Putamen (tissue), 1 donor: ENCODE measurements around the gene IL18.
A peak's percentile ranks its signal among the peaks of the same experiment; 100 is the strongest.
"Not testable (repeated sequence)": the region's sequence is repeated elsewhere in the genome, so short reads cannot be mapped to it uniquely, and the experiment has no call there.

Source experiments
- DNase-seq: peaks from one replicate; pipeline ENCODE4 v3.0.0-alpha.2; 2016; ENCODE audit warnings: low spot score

The IL18 gene

DNA sequence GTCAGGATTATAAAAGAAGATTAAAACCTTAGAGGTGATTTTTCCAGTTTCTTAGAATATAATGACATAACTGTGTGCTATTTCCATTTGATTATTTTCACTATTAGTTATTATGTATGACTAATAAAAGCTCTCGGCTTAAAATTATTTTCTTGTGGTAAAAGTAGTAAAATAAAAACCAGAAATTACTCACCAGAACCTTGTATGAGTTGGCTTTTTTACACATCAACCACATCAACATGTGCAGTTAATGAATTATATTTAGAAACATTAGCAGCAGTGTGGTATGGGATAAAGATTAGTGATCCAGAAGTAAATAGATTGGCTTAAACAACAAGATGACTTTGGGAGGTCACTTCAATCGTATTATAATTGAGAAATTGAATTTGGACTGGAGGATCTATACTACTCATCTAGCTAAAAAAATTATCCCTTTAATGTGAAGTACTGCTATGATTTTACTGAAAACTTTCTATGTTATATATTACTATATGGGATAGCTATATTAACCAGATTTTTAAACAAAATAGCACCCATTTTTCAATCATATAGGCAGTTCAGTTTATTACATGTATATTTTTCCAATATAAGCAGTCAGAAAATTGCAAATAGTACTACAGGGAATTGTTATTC, 8.6 kb upstream of the IL18 start:
- DNase-seq = no peak

DNA sequence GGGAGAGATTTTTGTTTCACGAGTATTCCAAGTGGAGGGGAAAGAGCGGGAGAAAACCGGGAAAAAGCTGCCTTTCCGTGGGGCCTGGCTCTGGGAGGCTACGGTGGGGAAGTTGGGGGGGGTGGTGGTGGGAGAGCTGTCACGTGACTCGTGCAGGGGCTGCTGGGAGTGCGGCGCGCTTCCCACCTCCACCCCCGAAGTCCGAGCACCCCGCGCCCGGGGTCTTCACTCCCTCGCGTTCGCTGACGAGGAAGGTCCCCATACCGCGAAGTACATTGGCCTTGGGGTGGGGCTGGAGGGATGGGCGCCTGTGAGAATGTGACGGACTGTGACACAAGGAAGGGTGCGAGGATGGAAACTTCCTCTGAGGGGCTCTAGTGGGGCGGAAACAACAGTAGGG, 3.3 kb upstream of the IL18 start, which contains the start of gene TEX12:
Gene TEX12 (plus strand): TSS at position 228 of the 400 bp plus-strand sequence. CDS start 1,897 bp downstream, outside the sequence.
- DNase-seq = no peak

DNA sequence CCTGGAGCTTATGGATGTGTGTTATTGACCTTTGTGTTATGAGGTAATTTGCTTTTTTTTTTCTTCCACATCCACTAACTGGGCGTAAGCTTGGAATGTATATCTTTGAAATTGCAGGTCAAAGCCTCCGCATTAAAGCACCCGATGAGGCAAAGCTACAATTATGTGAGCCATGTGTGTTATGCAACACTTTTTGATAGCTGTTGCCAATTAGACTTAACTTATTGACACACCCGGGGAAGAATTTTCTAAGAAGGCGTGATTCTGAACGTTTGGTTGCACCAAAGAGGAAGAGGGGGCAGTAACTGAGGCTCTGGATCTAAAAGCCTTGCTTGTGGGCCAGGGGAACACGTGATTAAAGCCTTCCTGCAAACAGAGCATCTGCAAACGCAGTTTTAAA, 2.7 kb upstream of the IL18 start:
- DNase-seq = peak; percentile 52

DNA sequence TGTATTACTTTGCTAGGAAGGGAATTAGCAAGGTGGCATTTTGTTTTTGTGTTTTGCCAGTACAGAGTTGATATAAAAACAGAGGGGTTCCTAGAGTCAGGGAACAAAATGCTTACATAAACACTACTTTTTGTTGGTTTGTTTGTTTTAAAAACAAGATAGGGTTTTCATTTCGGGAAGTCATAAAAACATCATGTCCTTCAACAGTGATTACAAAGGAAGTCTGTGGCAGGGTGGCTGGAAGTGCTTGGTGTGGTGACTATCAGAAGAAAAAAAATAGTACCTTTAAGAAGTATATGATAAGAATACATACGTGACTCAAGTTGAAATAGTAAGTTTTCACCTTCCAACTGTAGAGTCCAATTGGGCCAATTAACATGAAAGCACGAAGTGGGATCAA, 1.2 kb upstream of the IL18 start:
- no peak for DNase-seq

DNA sequence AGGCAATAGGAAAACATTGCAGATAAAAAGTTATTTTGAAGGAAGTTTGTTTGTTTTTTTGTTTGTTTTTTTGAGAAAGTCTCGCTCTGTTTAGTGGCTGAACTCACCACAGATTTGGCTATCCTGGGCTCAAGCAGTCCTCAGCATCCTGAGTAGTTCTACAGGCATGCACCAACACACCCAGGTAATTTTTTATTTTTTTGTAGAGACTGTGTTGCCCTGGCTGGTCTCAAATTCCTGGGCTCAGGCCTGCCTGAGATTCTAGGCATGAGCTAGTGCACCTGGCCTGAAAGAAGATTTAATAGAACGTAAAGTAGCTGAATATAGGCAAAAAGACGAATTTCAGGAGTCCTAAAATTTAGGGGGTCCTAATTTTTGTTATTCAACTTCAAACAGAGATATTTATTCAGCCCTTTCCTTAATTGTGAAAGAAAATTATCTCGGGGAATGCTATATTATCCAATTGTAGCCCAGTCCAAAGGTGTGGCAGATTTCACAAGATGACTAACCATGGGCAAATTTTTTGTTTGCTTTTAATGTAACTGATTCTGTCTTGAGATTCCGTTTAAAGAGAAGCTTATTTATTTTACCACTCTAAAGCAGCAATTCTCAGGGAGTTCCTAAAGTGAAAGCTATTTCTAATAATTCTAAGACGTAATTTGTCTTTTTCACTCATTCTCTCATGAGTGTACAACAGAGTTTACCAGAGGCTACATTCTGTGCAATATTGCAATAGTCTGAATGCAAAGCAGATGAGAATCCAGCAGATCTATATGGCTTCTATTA, 940 bp downstream of the IL18 start:
- DNase-seq = no peak

DNA sequence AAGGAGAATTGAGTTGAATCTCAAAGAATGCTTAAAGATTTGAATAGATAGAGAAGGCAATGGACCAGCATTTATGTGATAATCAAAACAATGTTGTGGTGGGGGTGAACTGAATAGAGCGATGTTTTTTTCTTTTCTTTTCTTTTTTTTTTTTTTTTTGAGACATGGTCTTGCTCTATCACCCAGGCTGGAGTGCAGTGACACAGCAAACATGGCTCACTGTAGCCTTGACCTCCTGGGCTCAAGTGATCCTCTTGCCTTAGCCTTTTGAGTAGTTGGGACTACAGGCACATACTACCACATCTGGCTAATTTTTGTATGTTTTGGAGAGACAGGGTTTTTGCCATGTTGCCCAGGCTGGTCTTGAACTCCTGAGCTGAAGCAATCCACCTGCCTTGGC, 1.7 kb downstream of the IL18 start:
- DNase-seq = not testable (repeated sequence)

DNA sequence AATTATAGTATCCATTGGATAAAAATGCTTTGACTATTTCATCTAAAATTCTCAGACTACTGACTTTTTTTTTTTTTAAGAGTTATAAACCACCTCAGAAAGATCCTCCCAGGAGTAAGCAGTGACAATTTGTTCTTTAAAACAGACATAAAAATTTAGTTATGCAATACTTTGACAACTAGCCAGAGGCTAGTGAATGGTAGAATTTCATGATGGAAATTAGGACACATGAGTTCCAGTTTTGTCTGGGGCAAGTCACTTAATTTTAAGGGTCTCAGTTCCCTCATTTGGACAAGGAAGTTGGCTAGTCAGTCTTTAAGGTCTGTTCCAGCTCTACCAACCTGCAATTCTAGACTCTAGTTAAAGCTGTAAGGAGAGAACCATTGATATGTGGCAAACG, 2.9 kb downstream of the IL18 start:
- DNase-seq = no peak

DNA sequence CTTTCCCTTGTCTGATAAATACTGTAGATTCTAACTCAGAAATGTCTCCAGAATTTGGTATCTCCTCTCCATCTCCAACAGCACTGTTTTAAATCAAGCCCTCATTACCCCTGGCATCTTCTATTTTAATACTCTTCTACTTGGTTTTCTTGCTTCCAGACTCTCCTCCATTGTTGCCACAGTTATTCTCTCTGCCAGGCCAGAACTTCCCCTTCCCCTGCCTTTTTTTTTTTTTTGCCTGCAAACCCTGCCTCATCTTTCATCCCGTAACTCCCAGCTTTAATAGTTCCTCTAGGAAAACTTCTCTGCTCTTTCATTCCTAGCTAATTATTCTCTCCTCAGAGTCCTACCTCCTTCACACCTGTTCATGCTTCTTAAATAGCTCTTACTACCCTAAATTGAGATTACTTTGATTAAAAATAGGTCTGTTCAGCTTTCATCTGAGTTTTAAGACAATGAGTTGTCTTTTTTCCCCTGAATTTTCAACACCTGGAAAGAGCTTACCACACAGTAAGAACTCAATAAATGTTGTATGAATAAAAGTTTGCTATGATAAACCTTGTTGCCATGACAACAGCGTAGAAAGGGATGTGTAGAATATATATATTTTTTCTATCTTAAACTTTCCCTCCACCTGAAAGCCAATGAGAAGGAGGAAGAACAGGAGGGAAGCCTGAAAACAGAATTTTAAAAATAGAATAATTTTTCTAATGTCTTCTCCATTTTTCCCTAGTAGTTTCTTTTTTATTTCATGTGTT, 3.6 kb downstream of the IL18 start:
- no peak for DNase-seq

DNA sequence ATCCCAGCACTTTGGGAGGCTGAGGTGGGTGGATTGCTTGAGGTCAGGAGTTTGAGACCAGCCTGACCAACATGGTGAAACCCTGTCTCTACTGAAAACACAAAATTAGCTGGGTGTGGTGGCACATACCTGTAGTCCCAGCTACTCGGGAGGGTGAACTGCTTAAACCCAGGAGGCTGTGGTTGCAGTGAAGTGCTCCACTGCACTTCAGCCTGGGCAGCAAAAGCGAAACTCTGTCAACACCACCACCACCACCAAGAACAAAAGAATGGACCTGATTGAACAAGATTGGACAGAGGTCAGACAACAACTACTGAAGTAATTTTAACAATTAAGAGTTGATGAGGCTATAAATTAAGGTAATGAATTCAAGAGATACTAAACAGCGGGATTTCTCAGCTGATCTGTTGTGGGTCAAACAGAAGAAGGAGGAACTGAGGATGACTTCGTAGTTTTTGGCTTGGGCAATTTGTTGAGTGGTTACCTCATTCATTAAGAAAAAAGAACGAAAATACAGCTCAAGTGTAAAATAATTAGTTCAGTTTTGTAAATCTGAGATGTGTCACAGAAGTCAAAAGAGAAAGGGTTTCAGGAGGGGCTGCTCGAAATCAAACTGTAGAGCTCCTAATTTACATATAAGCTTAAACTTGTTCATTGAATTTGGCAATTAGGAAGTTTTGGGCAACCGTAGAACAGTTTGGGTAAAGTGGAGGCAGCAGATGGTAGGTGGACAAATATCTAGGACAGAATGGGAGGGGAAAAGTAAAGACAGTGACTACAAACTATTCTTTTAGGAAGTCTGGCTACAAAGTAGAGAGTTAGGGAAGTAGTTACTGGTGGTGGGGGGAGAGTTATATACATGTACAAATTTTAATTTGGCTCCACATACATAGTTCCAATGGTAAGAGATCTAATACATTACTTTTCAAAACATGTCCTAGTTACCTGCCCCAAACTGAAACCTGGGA, 4.5 kb downstream of the IL18 start:
- no peak for DNase-seq

DNA sequence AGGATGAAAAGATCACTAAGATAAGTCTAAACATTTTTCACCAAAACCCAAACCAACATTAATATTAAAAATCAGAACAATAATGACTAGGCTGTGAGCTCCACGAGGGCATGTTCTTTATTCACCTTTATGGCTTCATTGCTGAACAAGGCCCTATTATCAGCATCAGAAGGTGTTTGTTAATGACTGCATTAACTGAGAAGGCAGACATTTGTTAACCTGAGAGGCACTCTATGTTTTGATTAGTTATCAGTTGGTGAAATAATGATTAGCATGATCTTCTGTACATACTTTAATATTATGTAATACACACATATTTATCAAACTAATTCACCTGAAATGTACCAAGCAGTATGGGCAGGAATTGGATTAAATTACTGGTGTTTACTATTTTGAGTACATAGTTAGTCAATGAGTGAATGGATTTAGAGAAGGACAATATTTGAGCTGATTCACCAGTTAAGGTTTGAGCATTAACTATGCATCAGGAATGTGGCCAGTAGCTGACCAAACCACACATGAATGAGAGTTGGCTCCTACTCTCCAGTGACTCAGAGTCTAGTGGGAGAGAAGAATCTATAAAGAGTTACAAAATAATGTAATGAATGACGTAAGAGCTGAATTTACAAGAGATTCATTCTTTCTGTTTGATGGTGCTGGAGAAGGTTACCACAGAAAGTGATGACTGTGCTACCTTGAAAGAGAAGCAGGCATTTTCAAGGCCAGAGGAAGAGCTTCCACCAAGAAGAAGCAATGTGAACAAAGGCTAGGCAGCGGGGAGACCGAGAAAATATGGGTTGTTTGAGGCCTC, 6.7 kb downstream of the IL18 start:
- DNase-seq = no peak

DNA sequence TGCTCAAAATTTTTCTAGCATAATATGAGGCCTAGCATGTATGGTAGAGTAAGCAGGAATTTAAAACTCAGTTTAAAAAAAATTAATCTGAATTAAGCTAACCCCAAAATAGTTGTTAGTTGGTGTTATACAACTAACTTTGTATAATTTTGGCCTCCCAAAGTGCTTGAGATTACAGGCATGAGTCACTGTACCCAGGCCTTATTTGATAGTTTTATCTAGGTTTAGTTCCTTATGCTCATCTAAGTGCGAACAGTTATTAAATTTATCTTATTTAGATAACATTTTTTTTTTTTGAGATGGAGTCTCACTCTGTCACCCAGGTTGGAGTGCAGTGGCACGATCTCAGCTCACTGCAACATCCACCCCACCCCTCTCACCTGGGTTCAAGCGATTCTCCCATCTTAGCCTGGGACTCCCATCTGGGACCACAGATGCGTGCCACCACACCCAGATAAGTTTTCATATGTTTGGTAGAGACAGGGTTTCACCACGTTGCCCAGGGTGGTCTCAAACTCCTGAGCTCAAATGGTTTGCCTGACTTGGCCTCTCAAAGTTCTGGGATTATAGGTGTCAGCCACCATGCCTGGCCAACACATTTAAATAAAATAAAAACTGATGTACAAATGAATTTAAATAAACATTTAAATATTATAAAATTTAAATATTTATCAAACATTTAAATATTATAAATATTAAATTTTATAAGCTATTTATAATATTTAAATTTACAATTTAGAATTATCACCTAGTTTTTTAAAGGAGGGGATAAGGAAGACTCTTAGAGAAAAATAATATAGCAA, 7.5 kb downstream of the IL18 start:
- no peak for DNase-seq

DNA sequence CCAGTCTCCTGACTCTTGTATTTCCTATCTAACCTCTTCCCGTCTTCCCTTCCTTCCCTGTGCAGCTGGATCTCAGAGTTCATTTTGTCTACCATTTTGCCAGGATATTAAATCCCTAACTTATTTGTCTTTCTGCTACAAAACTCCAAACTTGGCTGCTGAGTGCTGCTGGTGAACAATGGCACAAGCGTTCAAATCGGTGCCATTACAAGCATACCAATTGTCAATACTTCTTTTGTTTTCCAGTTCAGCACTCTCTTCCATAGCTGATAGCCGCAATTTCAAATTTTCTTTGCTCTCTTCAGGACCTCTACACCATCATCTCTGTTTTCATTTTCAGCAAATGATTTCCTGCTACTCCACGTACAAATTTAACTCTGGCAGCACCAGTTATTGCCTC, 13.4 kb downstream of the IL18 start:
- peak; percentile 62 for DNase-seq

DNA sequence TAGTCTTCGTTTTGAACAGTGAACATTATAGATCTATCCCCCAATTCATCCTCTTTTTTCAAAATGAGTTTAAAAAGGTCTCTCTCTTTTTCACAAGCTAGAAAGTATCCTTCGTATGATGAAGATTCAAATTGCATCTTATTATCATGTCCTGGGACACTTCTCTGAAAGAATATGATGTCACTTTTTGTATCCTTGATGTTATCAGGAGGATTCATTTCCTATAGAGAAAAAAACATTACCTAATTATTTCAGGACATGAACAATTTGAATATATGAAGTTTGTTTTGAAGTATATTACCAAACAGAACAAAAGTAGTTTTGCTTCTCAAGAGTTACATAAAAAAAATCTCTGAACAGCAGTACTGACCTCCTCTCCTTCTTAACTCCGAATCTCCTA, 20.3 kb downstream of the IL18 start:
- DNase-seq = no peak

DNA sequence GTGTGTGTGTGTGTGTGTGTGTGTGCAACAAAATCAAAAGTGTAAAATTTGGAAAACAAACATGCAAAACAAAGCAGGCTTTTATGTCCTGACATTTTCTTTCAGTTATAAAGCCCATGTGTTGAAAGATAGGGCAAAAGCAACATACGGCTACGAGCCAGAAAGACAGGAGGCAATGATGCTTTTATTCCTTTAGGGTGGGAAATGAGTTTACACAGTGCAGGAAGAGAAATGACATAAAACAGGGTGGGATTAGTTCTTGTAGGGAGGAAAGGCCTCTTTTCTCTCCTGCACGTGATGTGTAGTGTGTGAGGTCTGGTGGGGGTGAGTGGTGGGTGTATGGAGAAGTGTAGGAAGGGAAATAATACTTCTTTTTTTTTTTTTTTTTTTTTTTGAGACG, 29.4 kb downstream of the IL18 start:
- DNase-seq = no peak

DNA sequence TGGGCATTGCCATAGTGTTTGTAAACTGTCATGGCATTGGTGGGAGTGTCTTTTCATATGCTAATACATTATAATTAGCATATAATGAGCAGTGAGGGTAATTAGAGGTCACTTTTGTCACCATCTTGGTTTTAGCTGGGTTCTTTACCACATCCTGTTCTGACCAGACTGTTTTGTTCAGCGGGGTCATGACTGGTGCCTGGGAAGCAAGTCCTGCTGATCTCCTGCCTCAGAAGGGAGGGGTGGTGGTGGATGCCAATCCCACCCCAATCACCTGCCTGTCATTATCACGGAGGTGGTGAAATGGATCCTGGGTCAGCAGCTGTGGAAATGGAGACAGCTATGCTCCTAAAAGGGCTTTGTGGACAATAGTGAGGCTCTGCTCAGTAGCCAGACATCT, 31.2 kb downstream of the IL18 start:
- no peak for DNase-seq

DNA sequence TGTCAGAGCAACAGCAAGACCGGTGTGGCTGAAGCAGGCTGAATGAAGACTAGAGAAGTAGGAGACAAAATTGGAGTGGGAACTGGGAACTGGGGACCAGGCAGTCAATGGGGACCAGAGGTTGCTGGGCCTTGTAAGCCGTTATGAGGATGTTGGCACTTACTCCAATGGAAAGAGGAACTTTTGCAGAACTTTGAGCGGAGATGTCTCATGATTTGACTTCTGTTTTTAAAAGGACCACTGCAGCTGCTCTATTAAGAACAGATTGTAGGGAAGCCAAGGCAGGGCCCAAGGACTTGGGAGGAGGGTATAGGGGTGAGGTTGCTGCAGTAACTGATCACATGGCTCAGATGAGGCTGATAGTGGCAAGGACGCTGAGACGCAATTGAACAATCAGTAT, 34.2 kb downstream of the IL18 start:
- peak; percentile 64 for DNase-seq

DNA sequence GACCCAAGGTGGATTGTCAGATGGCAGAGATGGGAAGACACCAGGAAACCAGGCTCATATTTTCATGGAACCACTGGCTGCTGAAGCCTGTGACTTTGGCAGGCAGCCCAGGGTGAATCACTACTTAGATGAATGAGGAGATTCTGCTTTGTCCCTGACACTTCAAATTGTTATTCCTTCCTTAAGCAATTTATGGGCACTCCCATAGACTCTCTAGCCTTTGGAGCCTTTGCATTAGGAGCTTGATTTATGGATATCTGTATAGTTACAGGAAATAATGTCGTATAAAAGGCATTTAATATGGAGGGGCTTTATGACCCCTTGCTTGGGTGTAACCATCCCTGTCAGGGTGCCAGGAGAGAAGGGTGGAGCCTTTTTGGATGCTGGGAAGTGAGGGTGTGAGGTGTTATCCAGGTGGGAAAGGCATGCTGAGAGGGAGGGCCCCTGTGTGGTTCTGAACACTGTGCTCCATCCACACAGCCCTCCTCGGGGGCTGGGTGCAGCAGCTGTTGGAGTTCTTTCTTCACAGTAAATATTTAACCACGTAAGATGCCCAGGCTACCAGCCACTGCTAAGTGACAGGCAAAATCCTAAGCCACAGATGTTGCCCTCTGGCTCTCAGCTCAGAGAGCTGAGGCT, 35.3 kb downstream of the IL18 start:
- peak; percentile 39 for DNase-seq

DNA sequence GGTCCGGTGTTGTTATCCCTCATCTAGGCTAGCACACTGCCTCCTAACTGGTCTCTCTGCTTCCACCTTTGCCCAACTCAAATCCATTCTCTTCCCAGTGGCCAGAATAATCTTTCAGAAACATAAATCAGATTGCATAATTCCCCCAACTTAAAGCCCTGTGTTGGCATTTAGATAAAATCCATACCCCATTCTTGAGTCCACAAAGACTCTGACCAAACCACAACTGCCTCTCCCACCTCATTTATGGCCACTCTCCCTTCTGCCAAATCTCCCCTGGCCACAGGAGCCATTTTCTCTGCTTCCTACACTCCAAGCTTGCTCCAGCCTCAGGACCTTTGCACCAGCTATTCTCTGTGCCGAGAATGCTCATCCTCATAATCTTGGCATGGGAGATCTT, 36.8 kb downstream of the IL18 start:
- no peak for DNase-seq

DNA sequence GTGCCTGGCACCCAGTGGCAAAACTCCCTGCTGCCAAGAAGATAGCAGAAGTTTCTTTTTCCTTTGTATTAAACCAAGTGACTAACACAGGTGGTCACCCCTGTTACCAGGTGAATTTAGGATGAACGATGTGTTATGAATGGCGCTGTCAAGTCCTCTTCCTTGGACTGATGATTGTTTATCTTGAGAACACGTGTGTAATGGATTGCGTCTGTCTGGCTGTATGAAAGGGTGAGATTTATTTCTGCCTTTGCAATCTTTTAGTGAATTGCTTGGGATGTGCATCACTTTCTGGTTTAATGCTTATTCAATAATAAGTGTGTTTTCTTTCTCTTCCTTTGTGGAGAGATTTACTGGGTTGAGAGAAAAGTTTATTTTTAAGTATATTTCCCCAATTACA, 40.8 kb downstream of the IL18 start:
- DNase-seq = no peak
